GM13976 (cell line): ENCODE data around the gene TMEM270.

ENCODE experiments used
- DNase-seq: peaks from one replicate; pipeline ENCODE4 v3.0.0; 2012; ENCODE audit warnings: low spot score
- CTCF ChIP-seq: IDR thresholded peaks from 2 replicates; pipeline ENCODE4 v1.5.1; 2012; ENCODE audit warnings: borderline replicate concordance, mild to moderate bottlenecking; ENCODE audit not compliant: insufficient read depth; ENCODE audit errors: extremely low read depth, missing control alignments, control extremely low read depth
- in situ Hi-C: fragments of 300-500 bp; cut with MboI; formaldehyde crosslinking; loops from one replicate; pipeline ENCODE4 v1.12.0; 2022; ENCODE audit warnings: low sequenced_read_pairs, mixed read lengths, inconsistent platforms; ENCODE audit not compliant: unreplicated experiment

Gene TMEM270

GRCh38 chr7:73822319-73823173, 38.4 kb upstream of the TMEM270 start:
- no peak for TF ChIP-seq CTCF
- in situ Hi-C loops: no loop called here
- DNase-seq: peak; percentile 25

- TF ChIP-seq CTCF: no peak
- in situ Hi-C loops: no loop called here
- no peak for DNase-seq
Observed at GRCh38 chr7:73823257-73823656, 37.7 kb upstream of the TMEM270 start.

- DNase-seq: no peak
- TF ChIP-seq CTCF: no peak
- in situ Hi-C loops: no loop called here
Observed at GRCh38 chr7:73823873-73824592, 36.9 kb upstream of the TMEM270 start.

GRCh38 chr7:73824986-73825385, 36.0 kb upstream of the TMEM270 start:
- in situ Hi-C loops: no loop called here
- TF ChIP-seq CTCF: no peak
- peak; percentile 15 for DNase-seq

- DNase-seq: peak; percentile 18
- TF ChIP-seq CTCF: no peak
- in situ Hi-C loops: no loop called here
Observed at GRCh38 chr7:73827567-73828106, 33.3 kb upstream of the TMEM270 start.

GRCh38 chr7:73828107-73828803, 32.7 kb upstream of the TMEM270 start:
- TF ChIP-seq CTCF: no peak
- in situ Hi-C loops: no loop called here
- peak; percentile 20 for DNase-seq
